Brain pericyte (primary cell): Measurements from ENCODE around the gene CDKAL1.
"Not testable (repeated sequence)": the region's sequence is repeated elsewhere in the genome, so short reads cannot be mapped to it uniquely, and the experiment has no call there.

Experiments used
- DNase-seq: peaks from one replicate; pipeline ENCODE4 v3.0.0-alpha.2; 2012; ENCODE audit warnings: low read depth, low spot score

Gene CDKAL1

DNA sequence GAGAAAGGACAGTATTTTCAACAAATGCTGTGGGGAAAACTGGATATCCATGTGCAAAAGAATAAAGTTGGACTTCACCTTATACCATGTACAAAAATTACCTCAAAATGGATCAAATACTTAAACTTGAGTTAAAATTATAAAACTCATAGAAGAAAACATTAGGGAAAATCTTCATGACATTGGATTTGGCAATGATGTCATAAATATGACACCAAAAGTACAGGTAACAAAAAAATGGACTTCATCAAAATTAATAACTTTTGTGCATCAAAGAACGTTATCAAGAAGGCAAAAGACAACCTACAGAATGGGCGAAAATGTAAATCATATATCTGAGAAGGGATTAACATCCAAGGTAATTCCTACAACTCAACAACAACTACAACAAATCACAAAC lies 704.0 kb downstream of the CDKAL1 start:
- DNase-seq: no peak

DNA sequence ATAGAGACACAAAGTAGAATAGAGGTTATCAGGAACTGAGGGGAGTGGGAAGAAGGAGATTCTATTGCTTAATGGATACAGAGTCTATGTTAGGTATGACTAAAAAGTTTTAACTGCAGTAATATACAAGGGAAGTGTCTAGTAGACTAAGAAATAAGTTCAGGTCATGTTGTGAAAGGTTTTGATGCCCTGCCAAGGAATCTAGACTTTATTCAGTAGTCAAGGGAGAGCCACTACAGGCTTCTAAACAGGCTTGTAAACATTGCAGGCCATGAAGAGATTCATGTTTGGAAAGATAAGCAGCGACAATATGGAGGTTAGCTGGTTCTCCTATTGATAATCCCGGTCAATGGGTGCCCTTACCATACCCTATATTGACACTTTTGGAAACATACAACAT lies 706.5 kb downstream of the CDKAL1 start:
- DNase-seq: no peak

GRCh38 chr6:21241231-21242130 lies 707.2 kb downstream of the CDKAL1 start:
- DNase-seq: no peak

DNA sequence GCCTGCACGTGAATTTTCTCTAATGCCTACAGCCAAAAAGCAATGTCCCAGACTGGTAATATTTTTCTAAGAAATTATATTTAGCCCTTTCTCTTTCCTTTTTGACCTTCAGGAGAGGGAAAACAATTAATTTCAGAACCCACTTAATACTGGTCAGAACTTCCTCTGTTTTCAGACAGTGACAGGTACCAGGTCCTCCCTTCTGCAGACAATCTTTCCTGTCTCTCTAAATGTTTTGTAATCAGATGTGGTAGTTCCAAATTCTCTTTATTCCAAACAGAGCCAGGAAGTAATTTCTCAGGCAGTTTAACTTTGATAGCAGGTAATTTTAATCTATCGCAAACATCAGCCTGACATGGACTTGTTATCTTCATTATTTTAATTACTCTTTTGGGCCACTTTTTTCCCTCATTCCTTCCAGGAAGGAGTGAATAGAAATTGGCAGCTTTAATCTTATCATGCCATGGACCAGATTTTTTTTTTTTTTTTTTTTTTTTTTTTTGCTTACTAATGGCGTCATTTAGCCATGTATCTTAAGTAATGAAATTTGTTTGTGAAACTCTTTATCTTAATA lies 710.7 kb downstream of the CDKAL1 start:
- DNase-seq: no peak

DNA sequence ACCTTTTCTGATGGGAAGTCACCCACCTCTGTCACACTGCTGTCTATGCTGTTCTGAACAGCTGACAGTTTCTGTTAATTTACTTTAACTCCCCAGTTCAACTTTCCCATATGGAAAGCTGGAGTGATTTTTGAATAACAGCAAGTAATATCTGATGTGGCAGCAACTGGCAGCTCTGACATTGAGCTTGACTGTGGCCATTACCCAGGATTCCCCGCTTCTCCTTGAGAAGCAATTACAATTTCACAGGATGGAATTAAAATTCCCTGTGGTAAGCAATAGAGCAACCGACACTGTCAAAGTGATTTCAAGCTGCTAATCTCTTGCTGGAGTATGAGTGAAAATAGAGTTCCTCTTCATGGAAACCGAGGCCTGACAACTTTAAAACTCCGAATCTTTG lies 711.2 kb downstream of the CDKAL1 start:
- no peak for DNase-seq

DNA sequence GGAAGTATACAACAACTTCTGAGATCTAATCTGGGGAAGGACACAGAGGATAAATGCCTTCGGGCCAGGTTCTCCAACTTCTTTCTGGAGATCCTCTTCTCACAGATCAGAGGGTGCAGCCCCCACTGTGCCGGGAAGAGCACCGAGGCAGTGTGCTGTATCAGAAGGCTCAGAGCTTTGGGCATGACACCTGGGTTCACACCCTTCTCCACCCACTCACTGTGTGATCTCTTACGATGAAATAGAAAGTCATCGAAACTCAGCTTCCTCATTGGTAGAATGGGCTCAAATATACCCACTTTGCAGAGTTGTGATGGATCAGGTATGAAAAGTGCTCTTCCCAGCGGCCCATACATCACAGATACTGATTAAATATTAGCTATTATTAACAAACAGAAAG lies 711.8 kb downstream of the CDKAL1 start:
- DNase-seq: no peak

DNA sequence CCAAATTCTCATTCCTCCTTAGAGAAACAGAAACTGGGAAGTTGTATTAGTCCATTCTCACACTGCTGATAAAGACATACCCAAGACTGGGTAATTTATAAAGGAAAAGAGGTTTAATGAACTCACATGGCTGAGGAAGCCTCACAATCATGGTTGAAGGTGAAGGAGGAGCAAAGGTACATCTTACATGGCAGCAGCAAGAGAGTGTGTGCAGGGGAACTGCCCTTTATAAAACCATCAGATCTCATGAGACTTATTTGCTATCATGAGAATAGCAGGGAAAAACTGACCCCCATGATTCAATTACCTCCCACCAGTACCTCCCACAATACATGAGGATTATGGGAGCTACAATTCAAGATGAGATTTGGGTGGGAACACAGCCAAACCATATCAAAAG lies 720.2 kb downstream of the CDKAL1 start:
- not testable (repeated sequence) for DNase-seq

GRCh38 chr6:21256197-21256596 lies 721.9 kb downstream of the CDKAL1 start:
- DNase-seq: no peak

DNA sequence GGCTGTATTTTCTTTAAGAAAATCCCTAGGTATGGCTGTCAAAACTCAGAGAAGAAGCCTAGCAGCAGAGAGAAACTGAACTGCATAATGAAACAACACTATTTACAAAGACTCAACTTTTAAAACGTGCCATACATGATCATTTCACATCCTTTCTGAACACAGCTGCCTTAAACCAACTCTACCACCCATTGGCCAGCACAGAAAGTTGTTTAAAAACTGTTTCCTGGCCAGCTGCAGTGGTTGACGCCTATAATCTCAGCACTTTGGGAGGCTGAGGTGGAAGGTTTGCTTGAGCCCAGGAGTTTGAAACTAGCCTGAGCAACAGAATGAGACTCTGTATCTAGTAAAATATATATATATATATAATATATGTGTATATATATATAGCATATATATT lies 722.9 kb downstream of the CDKAL1 start:
- DNase-seq: no peak

DNA sequence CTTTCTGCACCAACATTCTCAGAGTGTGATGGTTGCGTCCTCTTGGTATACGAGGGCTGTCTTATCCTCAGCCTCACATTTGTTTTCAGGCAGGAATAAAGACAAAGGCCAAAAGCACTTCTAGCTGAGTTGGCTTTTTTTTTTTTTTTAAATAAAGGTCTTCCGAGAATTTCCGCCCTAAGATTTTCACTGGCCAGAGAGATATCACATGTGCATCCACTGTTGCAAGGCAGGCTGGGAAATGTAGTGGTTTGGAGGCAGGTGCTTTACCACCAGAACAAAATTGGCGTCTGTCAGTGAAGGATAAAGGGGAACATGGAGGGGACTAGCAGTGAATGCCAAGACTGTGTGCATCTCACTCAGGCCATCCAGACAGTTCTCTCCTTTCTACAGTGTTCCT lies 724.4 kb downstream of the CDKAL1 start:
- DNase-seq: no peak

DNA sequence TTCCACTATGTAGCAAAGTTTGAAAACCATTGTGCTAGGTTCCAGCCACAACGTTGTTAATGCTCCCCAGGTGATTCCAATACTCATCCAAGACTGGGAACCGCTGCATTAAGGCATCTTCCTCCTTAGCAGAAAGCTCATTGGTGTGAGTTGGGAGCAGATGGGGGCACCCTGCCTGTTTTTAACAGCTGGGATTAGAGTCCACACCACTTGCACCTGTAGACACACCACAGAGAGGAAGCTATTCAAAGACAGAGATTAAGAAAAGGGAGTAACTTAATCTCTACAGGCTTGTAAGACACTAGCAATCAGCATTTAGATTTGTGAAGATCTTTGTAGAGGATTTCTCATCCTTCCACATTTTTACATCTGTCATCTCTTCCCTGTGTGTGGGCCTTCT lies 725.4 kb downstream of the CDKAL1 start:
- no peak for DNase-seq

DNA sequence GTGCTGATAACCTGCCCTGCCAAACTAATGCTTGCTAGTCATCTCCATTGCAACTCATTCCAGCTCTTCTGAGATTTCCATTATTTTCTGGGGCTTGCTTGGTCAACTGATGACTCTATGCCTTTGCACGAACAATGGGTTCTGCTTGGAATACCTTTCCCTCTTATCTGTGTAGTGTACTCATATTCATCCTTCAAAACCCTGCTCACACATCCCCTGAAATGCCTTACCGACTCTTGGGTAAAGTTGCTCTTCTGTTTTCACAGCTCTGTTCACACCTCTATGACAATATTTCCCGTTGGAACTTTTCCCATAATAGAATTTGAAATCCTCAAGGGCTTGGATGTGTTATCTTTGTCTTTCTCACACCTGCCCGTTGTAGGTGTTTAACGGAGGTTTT lies 728.2 kb downstream of the CDKAL1 start:
- DNase-seq: no peak

DNA sequence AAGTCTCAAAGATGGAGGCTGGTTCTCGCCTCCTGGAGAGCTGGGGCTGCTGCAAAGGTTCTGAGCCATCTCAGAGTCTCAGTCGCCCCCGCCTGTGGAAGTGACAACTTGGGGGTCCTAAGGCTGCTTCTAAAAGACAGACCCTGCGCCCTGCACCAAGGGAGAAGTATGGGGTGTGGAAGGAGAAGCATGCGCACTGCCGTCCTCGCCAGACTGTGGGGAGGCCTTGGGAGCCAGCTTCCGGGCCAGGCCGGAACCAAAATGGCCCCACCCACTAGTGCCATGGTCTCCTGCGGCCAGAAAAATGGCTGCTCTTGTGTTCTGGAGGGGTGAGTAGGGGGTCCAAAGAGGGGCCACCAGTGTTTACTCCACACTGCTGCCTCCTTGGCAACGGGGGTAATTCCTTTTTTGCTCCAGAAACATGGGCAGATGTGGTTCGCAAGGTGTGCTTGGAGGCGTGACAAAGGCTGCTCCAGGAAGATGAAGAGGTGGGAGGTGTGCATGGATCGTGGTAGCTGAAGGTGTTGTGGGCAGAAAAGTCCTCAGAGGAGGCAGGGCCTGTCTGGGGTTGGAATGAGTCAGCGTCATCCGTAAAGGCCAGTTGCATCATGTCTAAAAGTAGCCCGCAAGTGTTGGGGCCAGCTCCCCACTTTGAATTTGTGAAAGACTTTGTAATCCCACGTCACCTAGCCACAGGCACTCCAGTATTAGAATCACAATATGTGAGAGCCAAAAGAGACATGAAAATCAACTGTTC lies 729.5 kb downstream of the CDKAL1 start:
- no peak for DNase-seq

- no peak for DNase-seq
These were observed 730.2 kb downstream of the CDKAL1 start for GRCh38 chr6:21264288-21265033.

DNA sequence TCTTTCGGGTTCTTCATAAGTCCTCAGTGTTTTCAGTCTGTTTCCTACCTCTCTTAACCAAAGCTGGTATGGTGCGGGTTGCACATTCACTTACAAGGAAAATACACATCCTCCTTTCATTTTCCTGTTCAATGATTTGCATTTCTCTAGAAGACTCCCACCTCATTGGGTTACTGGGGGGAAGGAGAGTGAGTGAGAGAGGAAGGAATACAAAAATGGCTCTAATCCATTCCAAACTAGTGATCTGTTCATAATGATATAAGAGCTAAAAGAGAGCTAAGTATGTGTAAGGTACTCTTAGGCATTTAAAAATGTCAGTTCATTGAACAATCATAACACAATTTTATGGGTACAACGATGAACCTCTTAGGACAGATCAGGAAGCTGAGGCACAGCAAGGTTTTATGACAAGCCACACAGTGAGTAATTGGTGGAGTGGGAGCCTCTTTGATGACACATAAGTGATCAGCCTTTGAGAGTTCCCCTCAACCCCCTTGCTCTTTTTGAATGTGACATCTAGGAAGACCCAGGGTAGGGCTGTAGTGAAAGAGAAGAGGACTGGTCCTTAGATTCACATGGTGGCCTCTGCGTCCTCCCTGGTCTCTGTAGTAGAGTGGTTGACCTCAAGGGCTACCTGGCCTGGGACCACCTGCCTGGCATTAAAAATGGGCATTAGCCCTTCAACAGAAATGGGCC lies 730.9 kb downstream of the CDKAL1 start:
- DNase-seq: no peak

DNA sequence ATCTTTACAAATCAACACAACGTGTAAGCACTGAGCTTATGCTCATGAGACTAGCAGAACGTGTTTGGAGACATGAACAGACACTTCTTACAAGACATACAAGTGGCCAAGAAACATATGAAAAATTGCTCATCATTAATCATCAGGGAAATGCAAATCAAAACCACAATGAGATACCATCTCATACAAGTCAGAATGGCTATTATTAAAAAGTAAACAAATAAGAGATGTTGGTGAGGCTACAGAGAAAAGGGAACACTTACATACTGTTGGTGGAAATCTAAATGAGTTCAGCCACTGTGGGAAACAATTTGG lies 731.4 kb downstream of the CDKAL1 start:
- DNase-seq: peak; percentile 6

DNA sequence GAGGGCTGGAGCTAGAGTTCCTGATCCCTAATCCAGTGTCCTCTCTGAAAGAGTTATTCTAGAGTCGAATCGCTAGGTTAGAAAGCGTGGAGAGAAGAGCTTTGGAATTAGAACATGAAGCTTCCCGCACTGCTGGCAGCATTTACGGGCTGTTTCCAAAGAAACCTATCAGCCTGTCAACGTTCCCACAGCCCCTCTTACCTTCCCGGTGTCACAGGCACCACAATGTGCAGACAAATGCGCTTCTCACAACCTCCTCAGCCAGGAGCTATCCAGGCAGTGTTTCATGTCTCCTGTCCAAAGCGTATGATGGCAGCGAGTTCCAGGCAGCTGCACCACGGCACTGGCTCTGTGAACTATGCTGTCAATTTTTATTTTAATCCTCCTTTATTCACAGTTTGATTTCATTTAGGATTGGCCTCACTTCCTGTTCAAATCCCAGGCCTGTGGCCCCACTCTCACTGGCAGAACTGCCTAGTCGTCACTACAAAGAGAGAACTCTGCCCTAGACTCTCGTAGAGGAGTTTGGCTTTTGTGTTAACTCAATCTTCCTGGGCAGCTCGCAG lies 736.5 kb downstream of the CDKAL1 start:
- DNase-seq: no peak

DNA sequence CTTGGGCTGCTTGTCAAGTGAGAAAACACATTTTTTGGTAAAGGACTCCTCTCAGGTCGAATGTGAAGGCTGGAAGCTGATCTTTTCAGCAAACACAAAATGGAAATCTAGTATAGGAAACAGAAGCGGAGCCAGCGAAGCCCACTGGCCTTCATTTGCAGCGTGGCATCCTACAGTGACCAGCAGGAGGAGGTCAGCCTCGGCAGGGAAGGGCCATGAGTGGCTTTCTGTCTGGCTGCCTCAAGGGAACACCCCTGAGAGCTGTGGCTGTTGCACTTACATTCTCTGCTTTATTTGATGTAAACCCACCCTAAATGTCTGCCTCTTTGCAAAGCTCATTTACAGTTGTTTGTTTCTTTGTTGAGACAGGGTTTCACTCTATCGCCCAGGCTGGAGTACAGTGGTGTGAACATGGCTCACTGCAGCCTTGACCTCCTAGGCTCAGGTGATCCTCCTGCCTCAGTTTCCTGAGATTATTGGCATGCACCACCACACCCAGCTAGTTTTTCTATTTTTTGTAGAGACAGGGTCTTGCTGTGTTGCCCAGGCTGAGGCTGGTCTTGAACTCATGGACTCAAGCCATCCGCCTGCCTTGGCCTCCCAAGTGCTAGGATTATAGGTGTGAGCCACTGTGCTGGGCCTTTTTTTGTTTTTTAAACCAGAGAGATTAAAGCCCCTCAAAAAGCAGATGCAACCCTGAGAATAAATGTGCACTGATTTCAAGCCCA lies 737.3 kb downstream of the CDKAL1 start:
- DNase-seq: no peak

DNA sequence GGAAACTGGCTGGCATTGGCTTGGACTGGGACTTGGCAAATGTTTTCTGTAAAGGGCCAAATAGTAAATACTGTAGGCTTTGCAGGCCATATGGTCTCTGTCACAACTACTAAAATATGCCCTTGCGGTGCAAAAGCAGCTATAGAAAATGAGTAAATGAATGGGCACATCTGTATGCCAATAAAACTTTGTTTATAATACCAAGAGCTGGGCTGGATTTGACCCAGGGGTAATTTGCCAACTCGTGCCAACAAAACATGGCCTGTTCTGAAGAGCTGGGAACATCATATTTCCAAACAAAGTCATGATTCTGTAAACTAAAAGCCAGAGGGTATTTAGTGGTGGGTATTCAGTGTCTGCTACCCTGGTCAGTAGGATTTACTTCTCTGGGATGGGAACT lies 739.2 kb downstream of the CDKAL1 start:
- no peak for DNase-seq

- DNase-seq: no peak
These were observed 740.6 kb downstream of the CDKAL1 start for GRCh38 chr6:21274851-21275250.
